ENCODE measurements around the gene TYW5. TPM values are rescaled to one million over a fixed set of nuclear protein-coding genes. Genes with fewer than 3 reads are reported as not detected.

TYW5 gene
- total and polyA plus RNA-seq, 2 of the 13 experiments (the other 11 are each of a cell fraction or from before 2014, with no cell fraction given) = 8.3 to 14.6 TPM

DNA sequence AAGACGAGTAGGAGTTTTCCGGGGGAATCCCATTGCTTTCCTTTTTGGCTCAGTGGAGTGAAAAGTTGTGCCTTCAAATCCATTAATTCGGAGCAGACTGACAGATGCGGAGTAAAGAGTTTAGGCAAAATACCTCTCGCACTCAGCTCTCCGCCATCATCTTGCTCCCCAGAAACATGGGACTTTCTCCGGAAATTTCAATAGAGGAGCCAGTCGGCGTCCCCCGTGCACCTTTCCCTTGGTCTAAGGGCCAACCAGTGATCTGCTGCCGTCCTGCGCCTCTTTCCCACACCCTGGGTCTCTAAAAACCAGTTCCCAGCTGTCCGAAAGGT lies 318 bp downstream of the TYW5 start (continued):
- TF ChIP-seq, protein P1, sequence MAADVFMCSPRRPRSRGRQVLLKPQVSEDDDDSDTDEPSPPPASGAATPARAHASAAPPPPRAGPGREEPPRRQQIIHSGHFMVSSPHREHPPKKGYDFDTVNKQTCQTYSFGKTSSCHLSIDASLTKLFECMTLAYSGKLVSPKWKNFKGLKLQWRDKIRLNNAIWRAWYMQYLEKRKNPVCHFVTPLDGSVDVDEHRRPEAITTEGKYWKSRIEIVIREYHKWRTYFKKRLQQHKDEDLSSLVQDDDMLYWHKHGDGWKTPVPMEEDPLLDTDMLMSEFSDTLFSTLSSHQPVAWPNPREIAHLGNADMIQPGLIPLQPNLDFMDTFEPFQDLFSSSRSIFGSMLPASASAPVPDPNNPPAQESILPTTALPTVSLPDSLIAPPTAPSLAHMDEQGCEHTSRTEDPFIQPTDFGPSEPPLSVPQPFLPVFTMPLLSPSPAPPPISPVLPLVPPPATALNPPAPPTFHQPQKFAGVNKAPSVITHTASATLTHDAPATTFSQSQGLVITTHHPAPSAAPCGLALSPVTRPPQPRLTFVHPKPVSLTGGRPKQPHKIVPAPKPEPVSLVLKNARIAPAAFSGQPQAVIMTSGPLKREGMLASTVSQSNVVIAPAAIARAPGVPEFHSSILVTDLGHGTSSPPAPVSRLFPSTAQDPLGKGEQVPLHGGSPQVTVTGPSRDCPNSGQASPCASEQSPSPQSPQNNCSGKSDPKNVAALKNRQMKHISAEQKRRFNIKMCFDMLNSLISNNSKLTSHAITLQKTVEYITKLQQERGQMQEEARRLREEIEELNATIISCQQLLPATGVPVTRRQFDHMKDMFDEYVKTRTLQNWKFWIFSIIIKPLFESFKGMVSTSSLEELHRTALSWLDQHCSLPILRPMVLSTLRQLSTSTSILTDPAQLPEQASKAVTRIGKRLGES (CRISPR knock-in tag; IDR thresholded peaks at IDR 0.05; ENCODE audit: borderline replicate concordance) = 0 out of 2 replicates have a peak, but pooled peaks have one; percentile 51
- TF ChIP-seq, protein P2, sequence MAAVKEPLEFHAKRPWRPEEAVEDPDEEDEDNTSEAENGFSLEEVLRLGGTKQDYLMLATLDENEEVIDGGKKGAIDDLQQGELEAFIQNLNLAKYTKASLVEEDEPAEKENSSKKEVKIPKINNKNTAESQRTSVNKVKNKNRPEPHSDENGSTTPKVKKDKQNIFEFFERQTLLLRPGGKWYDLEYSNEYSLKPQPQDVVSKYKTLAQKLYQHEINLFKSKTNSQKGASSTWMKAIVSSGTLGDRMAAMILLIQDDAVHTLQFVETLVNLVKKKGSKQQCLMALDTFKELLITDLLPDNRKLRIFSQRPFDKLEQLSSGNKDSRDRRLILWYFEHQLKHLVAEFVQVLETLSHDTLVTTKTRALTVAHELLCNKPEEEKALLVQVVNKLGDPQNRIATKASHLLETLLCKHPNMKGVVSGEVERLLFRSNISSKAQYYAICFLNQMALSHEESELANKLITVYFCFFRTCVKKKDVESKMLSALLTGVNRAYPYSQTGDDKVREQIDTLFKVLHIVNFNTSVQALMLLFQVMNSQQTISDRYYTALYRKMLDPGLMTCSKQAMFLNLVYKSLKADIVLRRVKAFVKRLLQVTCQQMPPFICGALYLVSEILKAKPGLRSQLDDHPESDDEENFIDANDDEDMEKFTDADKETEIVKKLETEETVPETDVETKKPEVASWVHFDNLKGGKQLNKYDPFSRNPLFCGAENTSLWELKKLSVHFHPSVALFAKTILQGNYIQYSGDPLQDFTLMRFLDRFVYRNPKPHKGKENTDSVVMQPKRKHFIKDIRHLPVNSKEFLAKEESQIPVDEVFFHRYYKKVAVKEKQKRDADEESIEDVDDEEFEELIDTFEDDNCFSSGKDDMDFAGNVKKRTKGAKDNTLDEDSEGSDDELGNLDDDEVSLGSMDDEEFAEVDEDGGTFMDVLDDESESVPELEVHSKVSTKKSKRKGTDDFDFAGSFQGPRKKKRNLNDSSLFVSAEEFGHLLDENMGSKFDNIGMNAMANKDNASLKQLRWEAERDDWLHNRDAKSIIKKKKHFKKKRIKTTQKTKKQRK (IDR thresholded peaks at IDR 0.05; ENCODE audit: low read length) = no peak
- TF ChIP-seq SMYD3 (CRISPR knock-in tag; IDR thresholded peaks at IDR 0.05) (no peak; the same call in 1 of the 2 replicates), TCF7 (IDR thresholded peaks at IDR 0.05; ENCODE audit: low read depth) (no peak), ZNF619 (CRISPR knock-in tag; IDR thresholded peaks at IDR 0.05) (no peak), KAT7 (CRISPR knock-in tag; IDR thresholded peaks at IDR 0.05; ENCODE audit: borderline replicate concordance) (no peak), ZNF121 (CRISPR knock-in tag; IDR thresholded peaks at IDR 0.05) (no peak), ZNF382 (CRISPR knock-in tag; IDR thresholded peaks at IDR 0.05; ENCODE audit: borderline replicate concordance) (no peak), CBX2 (IDR thresholded peaks at IDR 0.05; ENCODE audit: low read depth, low read length) (no peak), CBX2 (CRISPR knock-in tag; IDR thresholded peaks at IDR 0.05; ENCODE audit: low read depth) (no peak), PPARG (CRISPR knock-in tag; conservative IDR thresholded peaks at IDR 0.05) (no peak), NCOA5 (CRISPR knock-in tag; IDR thresholded peaks at IDR 0.05) (no peak)
- TF ChIP-seq, protein P3, sequence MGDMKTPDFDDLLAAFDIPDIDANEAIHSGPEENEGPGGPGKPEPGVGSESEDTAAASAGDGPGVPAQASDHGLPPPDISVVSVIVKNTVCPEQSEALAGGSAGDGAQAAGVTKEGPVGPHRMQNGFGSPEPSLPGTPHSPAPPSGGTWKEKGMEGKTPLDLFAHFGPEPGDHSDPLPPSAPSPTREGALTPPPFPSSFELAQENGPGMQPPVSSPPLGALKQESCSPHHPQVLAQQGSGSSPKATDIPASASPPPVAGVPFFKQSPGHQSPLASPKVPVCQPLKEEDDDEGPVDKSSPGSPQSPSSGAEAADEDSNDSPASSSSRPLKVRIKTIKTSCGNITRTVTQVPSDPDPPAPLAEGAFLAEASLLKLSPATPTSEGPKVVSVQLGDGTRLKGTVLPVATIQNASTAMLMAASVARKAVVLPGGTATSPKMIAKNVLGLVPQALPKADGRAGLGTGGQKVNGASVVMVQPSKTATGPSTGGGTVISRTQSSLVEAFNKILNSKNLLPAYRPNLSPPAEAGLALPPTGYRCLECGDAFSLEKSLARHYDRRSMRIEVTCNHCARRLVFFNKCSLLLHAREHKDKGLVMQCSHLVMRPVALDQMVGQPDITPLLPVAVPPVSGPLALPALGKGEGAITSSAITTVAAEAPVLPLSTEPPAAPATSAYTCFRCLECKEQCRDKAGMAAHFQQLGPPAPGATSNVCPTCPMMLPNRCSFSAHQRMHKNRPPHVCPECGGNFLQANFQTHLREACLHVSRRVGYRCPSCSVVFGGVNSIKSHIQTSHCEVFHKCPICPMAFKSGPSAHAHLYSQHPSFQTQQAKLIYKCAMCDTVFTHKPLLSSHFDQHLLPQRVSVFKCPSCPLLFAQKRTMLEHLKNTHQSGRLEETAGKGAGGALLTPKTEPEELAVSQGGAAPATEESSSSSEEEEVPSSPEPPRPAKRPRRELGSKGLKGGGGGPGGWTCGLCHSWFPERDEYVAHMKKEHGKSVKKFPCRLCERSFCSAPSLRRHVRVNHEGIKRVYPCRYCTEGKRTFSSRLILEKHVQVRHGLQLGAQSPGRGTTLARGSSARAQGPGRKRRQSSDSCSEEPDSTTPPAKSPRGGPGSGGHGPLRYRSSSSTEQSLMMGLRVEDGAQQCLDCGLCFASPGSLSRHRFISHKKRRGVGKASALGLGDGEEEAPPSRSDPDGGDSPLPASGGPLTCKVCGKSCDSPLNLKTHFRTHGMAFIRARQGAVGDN (CRISPR knock-in tag; IDR thresholded peaks at IDR 0.05) = no peak
- TF ChIP-seq, protein P4, sequence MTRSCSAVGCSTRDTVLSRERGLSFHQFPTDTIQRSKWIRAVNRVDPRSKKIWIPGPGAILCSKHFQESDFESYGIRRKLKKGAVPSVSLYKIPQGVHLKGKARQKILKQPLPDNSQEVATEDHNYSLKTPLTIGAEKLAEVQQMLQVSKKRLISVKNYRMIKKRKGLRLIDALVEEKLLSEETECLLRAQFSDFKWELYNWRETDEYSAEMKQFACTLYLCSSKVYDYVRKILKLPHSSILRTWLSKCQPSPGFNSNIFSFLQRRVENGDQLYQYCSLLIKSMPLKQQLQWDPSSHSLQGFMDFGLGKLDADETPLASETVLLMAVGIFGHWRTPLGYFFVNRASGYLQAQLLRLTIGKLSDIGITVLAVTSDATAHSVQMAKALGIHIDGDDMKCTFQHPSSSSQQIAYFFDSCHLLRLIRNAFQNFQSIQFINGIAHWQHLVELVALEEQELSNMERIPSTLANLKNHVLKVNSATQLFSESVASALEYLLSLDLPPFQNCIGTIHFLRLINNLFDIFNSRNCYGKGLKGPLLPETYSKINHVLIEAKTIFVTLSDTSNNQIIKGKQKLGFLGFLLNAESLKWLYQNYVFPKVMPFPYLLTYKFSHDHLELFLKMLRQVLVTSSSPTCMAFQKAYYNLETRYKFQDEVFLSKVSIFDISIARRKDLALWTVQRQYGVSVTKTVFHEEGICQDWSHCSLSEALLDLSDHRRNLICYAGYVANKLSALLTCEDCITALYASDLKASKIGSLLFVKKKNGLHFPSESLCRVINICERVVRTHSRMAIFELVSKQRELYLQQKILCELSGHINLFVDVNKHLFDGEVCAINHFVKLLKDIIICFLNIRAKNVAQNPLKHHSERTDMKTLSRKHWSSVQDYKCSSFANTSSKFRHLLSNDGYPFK (CRISPR knock-in tag; IDR thresholded peaks at IDR 0.05; ENCODE audit: borderline replicate concordance) = no peak
- TF ChIP-seq, protein P5, sequence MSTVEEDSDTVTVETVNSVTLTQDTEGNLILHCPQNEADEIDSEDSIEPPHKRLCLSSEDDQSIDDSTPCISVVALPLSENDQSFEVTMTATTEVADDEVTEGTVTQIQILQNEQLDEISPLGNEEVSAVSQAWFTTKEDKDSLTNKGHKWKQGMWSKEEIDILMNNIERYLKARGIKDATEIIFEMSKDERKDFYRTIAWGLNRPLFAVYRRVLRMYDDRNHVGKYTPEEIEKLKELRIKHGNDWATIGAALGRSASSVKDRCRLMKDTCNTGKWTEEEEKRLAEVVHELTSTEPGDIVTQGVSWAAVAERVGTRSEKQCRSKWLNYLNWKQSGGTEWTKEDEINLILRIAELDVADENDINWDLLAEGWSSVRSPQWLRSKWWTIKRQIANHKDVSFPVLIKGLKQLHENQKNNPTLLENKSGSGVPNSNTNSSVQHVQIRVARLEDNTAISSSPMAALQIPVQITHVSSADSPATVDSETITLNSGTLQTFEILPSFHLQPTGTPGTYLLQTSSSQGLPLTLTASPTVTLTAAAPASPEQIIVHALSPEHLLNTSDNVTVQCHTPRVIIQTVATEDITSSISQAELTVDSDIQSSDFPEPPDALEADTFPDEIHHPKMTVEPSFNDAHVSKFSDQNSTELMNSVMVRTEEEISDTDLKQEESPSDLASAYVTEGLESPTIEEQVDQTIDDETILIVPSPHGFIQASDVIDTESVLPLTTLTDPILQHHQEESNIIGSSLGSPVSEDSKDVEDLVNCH (CRISPR knock-in tag; IDR thresholded peaks at IDR 0.05) = no peak
